A204.1 (cell line): Measurements from ENCODE around the gene CORO2B.
"Not testable (repeated sequence)": the region's sequence is repeated elsewhere in the genome, so short reads cannot be mapped to it uniquely, and the experiment has no call there.

Source experiments
- FAIRE-seq: peaks from 2 replicates; lab custom pipeline; 2012; peaks lifted over from hg19 to GRCh38; lab: Jason Lieb, UNC

The CORO2B gene

GRCh38 chr15:68592544-68592943 is 13.8 kb downstream of the CORO2B start:
- FAIRE-seq, result no peak

GRCh38 chr15:68593341-68593740 is 14.5 kb downstream of the CORO2B start:
- no peak for FAIRE-seq

- FAIRE-seq, result no peak
Observed at GRCh38 chr15:68593828-68594532, 15.2 kb downstream of the CORO2B start.

GRCh38 chr15:68594533-68595259 is 15.9 kb downstream of the CORO2B start:
- FAIRE-seq, result no peak

GRCh38 chr15:68595260-68595564 is 16.4 kb downstream of the CORO2B start:
- no peak for FAIRE-seq

GRCh38 chr15:68595761-68596160 is 17.0 kb downstream of the CORO2B start:
- no peak for FAIRE-seq

- FAIRE-seq, result no peak
Observed at GRCh38 chr15:68596691-68597090, 17.9 kb downstream of the CORO2B start.

- FAIRE-seq, result no peak
Observed at GRCh38 chr15:68597581-68597980, 18.8 kb downstream of the CORO2B start.

- FAIRE-seq, result no peak
Observed at GRCh38 chr15:68598171-68599152, 19.7 kb downstream of the CORO2B start.

- FAIRE-seq, result no peak
Observed at GRCh38 chr15:68599153-68599545, 20.4 kb downstream of the CORO2B start.

GRCh38 chr15:68599560-68600071 is 20.8 kb downstream of the CORO2B start:
- no peak for FAIRE-seq

GRCh38 chr15:68601206-68602197 is 22.7 kb downstream of the CORO2B start:
- no peak for FAIRE-seq

- FAIRE-seq, result no peak
Observed at GRCh38 chr15:68602459-68603215, 23.8 kb downstream of the CORO2B start.

- FAIRE-seq, result no peak
Observed at GRCh38 chr15:68603216-68603595, 24.4 kb downstream of the CORO2B start.

GRCh38 chr15:68603951-68604350 is 25.2 kb downstream of the CORO2B start:
- FAIRE-seq, result no peak

- FAIRE-seq, result not testable (repeated sequence)
Observed at GRCh38 chr15:68604840-68605478, 26.2 kb downstream of the CORO2B start.

GRCh38 chr15:68606375-68606774 is 27.6 kb downstream of the CORO2B start:
- FAIRE-seq, result no peak

- FAIRE-seq, result no peak
Observed at GRCh38 chr15:68608206-68608843, 29.5 kb downstream of the CORO2B start.

GRCh38 chr15:68608844-68609232 is 30.0 kb downstream of the CORO2B start:
- FAIRE-seq, result no peak

- no peak for FAIRE-seq
Observed at GRCh38 chr15:68609629-68610028, 30.8 kb downstream of the CORO2B start.
